CD4-positive, alpha-beta T cell treated with Interferon alpha-2 for 1 hour (primary cell): ENCODE data around the gene PGBD1.
"Not testable (repeated sequence)": the region's sequence is repeated elsewhere in the genome, so short reads cannot be mapped to it uniquely, and the experiment has no call there.

Source experiments
- DNase-seq, 2 donors: peaks; one replicate each; pipeline ENCODE4 v3.0.0-alpha.2; 2020 to 2022

Gene PGBD1

GRCh38 chr6:28274888-28275287 lies 6.5 kb upstream of the PGBD1 start:
- no peak for DNase-seq

- DNase-seq, result no peak
These were observed 3.6 kb upstream of the PGBD1 start for GRCh38 chr6:28277746-28278145.

- no peak for DNase-seq
These were observed 631 bp upstream of the PGBD1 start for GRCh38 chr6:28280595-28281287.

GRCh38 chr6:28282926-28283325 lies 1.6 kb downstream of the PGBD1 start:
- DNase-seq, result no peak

GRCh38 chr6:28291573-28291972 lies 10.2 kb downstream of the PGBD1 start:
- DNase-seq, result no peak

GRCh38 chr6:28295326-28295725 lies 14.0 kb downstream of the PGBD1 start:
- no peak for DNase-seq

GRCh38 chr6:28296520-28297060 lies 15.2 kb downstream of the PGBD1 start:
- no peak for DNase-seq

- peak in 1 of 2 donors; percentile 42 for DNase-seq
These were observed 22.2 kb downstream of the PGBD1 start for GRCh38 chr6:28303570-28303969.

GRCh38 chr6:28306363-28306762 lies 25.0 kb downstream of the PGBD1 start:
- not testable (repeated sequence) for DNase-seq

GRCh38 chr6:28311139-28311823 lies 29.9 kb downstream of the PGBD1 start:
- DNase-seq, result no peak

GRCh38 chr6:28312939-28313338 lies 31.6 kb downstream of the PGBD1 start:
- no peak for DNase-seq

GRCh38 chr6:28315628-28316027 lies 34.3 kb downstream of the PGBD1 start:
- no peak for DNase-seq

- DNase-seq, result not testable (repeated sequence)
These were observed 36.5 kb downstream of the PGBD1 start for GRCh38 chr6:28317866-28318265.

GRCh38 chr6:28322661-28323060 lies 41.3 kb downstream of the PGBD1 start:
- no peak for DNase-seq

GRCh38 chr6:28323813-28324424 lies 42.5 kb downstream of the PGBD1 start:
- no peak for DNase-seq

- DNase-seq, result no peak
These were observed 45.1 kb downstream of the PGBD1 start for GRCh38 chr6:28326371-28326948.

- DNase-seq, result no peak
These were observed 48.7 kb downstream of the PGBD1 start for GRCh38 chr6:28330041-28330440.

GRCh38 chr6:28333047-28333446 lies 51.7 kb downstream of the PGBD1 start:
- no peak for DNase-seq

GRCh38 chr6:28333599-28334018 lies 52.2 kb downstream of the PGBD1 start:
- no peak for DNase-seq

GRCh38 chr6:28334286-28335039 lies 53.1 kb downstream of the PGBD1 start:
- DNase-seq, result peak in 1 of 2 donors; percentile 22

GRCh38 chr6:28335040-28335563 lies 53.7 kb downstream of the PGBD1 start:
- DNase-seq, result no peak

- DNase-seq, result peak; percentile 91 to 93
These were observed 54.4 kb downstream of the PGBD1 start, which contains the start of gene ZSCAN31 for GRCh38 chr6:28335564-28336283. ZSCAN31 (minus strand) TSS chr6:28336148; CDS start chr6:28329683, 6,465 bp downstream.
